ENCODE data around the gene C1orf21. TPM values are rescaled to one million over a fixed set of nuclear protein-coding genes. Genes with fewer than 3 reads are reported as not detected.

C1orf21 gene
- total RNA-seq, 4 donors from 2014 or later = 36.3 to 115 (median 79.4) TPM

- no peak overlapping the region for H3K27ac ChIP-seq
- DNase-seq = no peak
- no peaks in the 10 kb centered on the region for H3K9me3 ChIP-seq
- H3K27me3 ChIP-seq = no peaks in the 10 kb centered on the region
- TF ChIP-seq POLR2A (IDR thresholded peaks at IDR 0.05) = no peak
- TF ChIP-seq CTCF (IDR thresholded peaks at IDR 0.05) = no peak
- peaks cover 0 to 30% (median 0%) of the 10 kb centered on the region in 4 donors for H3K4me1 ChIP-seq
- H3K4me3 ChIP-seq = no peak overlapping the region
- H3K36me3 ChIP-seq = no peaks in the 10 kb centered on the region
Observed at GRCh38 chr1:184406479-184406878, 19.6 kb downstream of the C1orf21 start.

- Histone ChIP-seq H3K4me3 (no peak overlapping the region), H3K36me3 (no peaks in the 10 kb centered on the region), H3K9me3 (no peaks in the 10 kb centered on the region), H3K27ac (no peak overlapping the region), H3K4me1 (peaks cover 0 to 30% (median 0%) of the 10 kb centered on the region in 4 donors), H3K27me3 (no peaks in the 10 kb centered on the region)
- TF ChIP-seq CTCF (IDR thresholded peaks at IDR 0.05) = no peak
- TF ChIP-seq POLR2A (IDR thresholded peaks at IDR 0.05) = no peak
- DNase-seq = no peak
Observed at GRCh38 chr1:184407816-184408510, 21.1 kb downstream of the C1orf21 start.

- H3K36me3 ChIP-seq = no peaks in the 10 kb centered on the region
- no peak for DNase-seq
- peaks cover 0 to 30% (median 0%) of the 10 kb centered on the region in 4 donors for H3K4me1 ChIP-seq
- H3K27ac ChIP-seq = no peak overlapping the region
- H3K9me3 ChIP-seq = no peaks in the 10 kb centered on the region
- no peaks in the 10 kb centered on the region for H3K27me3 ChIP-seq
- H3K4me3 ChIP-seq = no peak overlapping the region
- no peak for TF ChIP-seq CTCF (IDR thresholded peaks at IDR 0.05)
- TF ChIP-seq POLR2A (IDR thresholded peaks at IDR 0.05) = no peak
Observed at GRCh38 chr1:184408580-184408979, 21.8 kb downstream of the C1orf21 start.

GRCh38 chr1:184409011-184409410, 22.2 kb downstream of the C1orf21 start:
- DNase-seq = no peak
- no peaks in the 10 kb centered on the region for H3K27me3 ChIP-seq
- H3K27ac ChIP-seq = no peak overlapping the region
- H3K4me1 ChIP-seq = peaks cover 0 to 30% (median 0%) of the 10 kb centered on the region in 4 donors
- no peak for TF ChIP-seq POLR2A (IDR thresholded peaks at IDR 0.05)
- TF ChIP-seq CTCF (IDR thresholded peaks at IDR 0.05) = no peak
- no peaks in the 10 kb centered on the region for H3K9me3 ChIP-seq
- peaks cover 0 to 1% (median 0%) of the 10 kb centered on the region in 3 donors for H3K36me3 ChIP-seq
- no peak overlapping the region for H3K4me3 ChIP-seq

- no peaks in the 10 kb centered on the region for H3K27me3 ChIP-seq
- no peaks in the 10 kb centered on the region for H3K9me3 ChIP-seq
- DNase-seq = no peak
- H3K27ac ChIP-seq = no peak overlapping the region
- peaks cover 0 to 25% (median 0%) of the 10 kb centered on the region in 4 donors for H3K4me1 ChIP-seq
- TF ChIP-seq CTCF (IDR thresholded peaks at IDR 0.05) = no peak
- no peak for TF ChIP-seq POLR2A (IDR thresholded peaks at IDR 0.05)
- no peak overlapping the region for H3K4me3 ChIP-seq
- H3K36me3 ChIP-seq = peaks cover 0 to 4% (median 0%) of the 10 kb centered on the region in 3 donors
Observed at GRCh38 chr1:184412472-184412871, 25.6 kb downstream of the C1orf21 start.

Data from Peyer's patch (tissue), 4 donors.